ENCODE measurements around the gene PHACTR1.

PHACTR1 gene

DNA sequence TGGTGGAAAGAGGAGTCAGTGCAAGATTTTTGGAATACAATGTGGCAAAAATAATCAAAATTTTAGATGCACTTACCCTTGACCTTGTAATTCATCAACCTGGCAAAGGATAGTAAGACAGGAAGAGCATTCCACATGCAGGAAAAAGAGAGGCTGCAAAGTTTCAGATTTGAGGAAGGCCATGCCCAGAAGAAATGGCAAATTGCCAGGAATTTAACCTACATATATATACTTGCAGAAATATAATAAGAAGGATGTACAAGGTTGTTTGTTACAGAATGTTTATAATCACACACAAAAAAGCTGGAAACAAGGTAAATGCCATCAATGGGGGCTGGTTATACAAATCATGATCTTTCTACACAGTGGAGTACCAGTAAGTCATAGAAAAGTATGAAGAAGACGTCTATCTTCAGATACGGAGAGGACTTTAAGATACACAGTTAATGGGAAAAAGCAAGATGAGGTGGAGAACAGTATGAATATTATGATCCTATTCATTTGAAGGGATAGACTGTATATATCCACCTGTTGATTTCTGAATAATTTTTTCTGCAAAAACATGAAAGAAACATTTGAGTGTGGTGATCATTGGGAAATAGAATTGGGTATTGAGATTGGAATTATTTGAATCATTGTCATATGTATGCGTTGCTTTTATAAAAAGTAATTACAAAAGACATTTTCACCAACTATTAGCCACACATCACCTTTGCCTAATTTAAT lies 358.0 kb downstream of the PHACTR1 start:
- DNase-seq (ENCODE audit: low read depth) = no peak

DNA sequence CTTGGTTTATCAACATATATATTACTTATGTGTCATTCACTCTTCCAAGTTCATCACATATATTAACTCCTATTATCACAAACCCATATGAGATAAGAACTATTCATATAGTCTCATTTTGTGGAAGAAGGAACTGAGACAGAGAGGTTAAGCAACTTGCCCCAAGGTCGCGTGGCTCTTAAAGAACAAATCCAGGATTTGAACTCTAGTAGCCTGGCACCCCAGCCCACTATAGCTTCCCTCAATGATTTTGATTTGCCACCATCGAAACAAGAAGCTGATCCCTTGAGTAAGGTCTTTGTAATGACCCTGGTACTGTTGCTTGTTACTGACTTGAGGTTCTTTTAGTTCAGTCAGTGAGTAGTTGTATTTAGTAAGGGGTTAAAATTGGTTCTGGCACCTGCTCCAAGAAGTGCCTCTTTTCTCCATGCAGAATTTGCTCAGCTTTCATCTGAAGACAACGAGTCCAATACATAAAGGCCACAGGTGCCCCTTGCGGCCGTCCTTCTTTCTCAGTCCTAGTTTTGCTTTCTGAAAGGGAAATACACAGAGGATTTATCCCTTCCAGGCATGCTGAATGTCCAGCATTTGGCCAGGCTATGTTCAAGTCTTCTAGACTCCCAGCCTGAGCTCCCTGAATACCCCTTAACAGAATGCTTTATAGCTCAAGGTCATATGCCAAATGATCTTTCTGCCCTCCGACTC lies 358.7 kb downstream of the PHACTR1 start:
- no peak for DNase-seq (ENCODE audit: low read depth)

DNA sequence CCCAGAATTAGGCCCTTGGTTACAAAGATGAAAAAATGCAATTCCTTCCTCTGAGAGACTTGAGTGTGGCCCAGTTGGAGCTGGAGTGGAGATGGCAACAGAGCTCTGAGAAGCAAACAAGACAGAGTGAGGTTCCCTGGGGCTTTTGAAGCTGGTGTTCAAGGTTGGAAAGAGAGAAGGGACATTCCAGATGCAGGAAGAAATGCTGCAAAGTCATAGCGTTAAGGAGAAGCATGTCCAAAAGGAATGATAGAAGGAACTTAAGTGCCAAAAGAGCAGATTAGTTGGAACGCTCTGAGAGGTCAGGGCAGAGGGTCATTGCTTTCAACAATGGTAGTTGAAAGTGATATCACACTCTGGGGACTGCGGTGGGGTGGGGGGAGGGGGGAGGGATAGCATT lies 360.0 kb downstream of the PHACTR1 start:
- DNase-seq (ENCODE audit: low read depth) = no peak

DNA sequence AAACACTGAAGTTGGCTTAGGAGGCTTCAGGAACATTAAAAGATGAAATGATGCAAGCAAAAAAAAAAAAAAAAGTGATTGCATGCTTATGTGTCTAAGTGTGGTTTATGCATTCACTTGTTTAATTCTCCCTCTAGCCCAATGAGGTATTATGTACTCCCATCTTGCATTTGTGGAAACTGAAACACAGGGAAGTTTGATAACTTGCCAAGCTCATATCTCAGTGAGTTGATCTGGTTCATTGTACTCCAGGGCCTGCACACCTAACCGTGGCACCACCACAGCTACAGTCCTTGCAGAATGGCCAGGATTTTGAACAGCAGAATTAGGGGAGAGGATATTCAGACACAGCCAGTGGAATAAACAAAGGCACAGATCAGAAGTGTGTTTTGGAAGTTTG lies 360.6 kb downstream of the PHACTR1 start:
- DNase-seq (ENCODE audit: low read depth) = no peak

DNA sequence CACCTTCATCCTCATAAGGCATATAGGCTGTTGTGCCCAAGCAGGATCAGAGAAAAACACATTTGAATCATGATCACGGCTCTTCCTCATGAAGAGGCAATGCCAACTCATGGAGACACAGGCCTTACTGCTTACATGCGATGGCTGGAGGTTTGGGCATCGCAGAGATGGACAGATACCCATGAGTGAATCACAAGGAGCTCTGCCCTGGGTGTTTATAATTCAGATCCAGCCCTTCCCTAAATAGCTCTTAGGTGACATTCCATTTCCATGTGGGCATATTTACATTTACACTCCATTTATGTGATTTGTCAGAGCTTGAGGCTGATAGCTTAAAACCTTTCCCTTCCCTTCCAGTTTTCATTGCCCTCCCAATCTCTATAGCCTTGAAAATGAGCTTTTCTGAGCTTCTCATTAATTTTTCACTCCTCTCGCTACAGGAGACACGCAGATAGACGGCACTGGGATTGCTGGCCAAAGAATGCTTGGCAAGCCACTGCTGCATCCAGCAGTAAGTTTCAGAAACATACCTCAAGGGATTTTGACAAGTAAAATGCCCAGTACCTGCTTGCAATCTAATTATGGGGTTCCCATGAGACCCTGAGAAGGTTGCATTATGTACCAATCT lies 362.6 kb downstream of the PHACTR1 start:
- DNase-seq (ENCODE audit: low read depth) = no peak

DNA sequence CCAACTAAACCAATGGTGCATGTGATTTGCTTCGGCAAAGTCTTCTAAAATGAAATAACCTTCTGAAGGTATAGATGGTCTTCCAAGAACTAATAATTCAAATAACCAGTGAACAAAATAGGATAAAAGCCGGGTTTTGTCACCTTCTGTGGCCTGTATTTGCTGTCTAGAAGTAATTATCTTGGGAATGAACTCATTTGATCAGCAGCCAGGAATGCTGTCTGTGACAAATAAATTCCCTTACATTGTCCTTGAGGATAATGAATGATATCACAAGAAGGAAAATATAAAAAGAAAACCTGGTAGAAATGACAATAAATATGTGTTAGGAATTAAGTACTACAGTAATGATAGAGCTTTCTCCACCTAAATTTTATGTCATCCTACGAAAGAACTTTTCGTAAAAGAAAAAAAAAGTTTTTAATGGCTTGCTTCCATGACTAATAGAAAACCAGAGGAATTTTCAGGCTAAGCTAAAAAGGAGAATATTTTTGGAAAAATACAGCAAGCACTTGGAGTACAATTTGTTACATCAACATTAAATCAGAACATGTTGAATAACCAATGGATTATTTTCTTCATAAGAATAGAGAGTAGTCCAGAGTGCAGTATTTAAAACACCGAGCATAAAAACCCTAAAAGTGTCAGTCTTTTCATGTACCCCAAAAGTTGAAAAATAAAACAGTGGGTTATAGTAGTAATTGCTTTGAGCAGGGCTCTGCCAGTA lies 364.1 kb downstream of the PHACTR1 start:
- no peak for DNase-seq (ENCODE audit: low read depth)

DNA sequence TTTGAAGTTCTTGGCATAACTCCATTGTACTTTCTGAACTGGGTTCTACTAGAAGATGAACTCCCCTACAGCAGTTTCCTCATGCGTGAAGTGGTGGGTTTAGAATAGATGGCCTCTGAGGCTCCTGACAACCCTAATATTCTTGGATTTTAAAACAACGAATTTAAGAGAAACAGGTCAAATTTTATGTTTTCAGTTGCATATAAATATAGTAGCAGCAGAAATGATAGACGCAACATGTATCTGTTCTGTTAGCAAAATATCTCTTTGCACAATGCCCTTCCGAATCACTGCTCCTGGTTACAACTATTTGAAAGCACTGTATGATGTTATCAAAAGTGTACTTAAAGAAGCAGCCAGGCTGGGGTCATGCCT lies 364.6 kb downstream of the PHACTR1 start:
- DNase-seq (ENCODE audit: low read depth) = no peak

DNA sequence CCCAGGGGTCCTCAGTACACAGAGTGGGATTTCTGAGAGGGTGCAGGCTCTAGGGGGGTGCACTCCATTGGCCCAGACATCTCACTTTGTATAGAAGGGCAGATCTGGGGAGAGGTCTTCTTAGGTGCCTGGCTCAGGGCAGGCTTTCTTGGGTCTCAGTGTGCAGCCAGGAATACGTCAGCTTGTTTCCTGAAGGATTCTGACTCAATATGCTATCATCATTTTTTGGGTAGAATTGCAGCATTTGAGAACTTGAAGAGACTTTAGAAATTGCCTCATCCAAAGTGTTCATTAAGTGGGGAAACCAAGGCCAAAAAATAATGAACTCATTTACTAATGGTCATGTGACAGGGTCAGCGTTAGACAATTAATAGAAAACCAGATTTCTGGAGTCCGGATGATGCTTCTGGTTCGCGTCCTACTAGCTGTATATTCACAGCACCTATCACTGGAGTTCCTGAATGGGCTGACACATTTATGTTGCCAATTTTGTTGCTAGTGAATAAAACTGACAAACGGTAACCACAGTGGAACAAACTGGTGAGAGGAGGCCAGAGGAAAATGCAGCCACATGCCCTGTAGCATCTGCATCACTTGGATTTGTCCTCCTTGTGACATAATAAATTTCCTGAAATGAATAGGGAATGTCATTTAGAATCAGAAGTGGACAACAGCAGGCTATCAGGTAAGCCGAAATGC lies 372.9 kb downstream of the PHACTR1 start:
- peak; percentile 14 for DNase-seq (ENCODE audit: low read depth)

DNA sequence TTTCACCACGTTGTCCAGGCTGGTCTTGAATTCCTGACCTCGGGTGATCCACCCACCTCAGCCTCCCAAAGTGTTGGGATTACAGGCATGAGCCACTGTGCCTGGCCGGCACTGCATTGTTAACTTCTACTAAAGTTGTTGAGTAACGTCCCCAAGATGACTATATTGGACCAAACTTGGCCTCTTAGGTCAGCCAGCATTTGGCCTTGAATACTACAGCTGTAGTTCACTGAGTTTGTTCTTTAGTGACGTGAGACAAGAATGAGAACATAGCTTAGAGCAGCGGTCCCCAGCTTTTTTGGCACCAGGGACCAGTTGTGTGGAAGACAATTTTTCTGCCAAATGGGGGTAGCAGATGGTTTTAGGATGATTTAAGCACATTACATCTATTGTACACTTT lies 374.6 kb downstream of the PHACTR1 start:
- no peak for DNase-seq (ENCODE audit: low read depth)

DNA sequence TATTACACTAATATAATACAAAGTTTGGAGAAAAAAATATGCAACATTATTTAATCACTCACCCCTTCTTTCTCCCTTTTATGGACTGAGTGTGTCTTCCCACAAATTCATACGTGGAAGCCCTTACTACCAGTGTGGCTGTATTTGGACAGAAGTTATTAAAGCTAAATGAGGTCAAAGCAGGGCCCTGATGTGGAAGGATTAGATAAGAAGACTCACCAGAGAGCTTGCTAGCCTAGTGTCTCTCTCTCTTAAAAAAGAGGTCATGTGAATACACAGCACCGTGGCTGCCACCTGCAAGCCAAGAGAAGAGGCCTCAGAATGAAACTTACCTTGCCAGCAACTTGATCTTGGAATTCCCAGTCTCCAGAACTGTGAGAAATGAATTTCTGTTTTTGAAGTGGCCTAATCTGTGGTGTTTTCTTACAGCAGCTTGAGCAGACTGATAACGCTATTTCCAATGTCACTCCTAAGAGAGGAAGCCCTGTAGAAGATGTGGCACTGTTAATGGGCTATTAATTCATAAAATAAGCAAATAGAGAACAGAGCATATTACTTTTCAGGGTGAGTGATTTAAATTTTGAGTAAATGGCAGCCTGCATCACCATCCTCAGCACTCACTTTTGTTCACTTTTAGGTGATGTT lies 378.3 kb downstream of the PHACTR1 start:
- no peak for DNase-seq (ENCODE audit: low read depth)

DNA sequence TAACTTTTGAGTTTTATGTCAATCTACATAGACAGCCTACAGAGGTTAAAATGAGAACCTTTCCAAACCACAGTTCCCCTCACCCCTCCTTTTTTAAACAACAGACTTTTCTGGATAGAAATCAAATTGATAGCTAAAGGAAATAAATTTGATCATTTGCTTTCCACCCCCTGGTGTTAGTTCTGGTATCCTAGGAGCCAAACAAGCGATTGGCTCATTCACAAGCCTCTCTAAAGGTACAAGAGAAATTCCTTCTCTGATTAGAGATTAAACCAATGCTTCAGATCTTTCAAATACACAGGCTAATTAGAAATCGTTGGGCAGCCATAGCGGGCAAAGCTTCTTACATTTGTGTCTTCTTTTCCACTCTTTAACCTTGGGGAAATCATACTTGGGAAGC lies 379.5 kb downstream of the PHACTR1 start:
- DNase-seq (ENCODE audit: low read depth) = no peak

DNA sequence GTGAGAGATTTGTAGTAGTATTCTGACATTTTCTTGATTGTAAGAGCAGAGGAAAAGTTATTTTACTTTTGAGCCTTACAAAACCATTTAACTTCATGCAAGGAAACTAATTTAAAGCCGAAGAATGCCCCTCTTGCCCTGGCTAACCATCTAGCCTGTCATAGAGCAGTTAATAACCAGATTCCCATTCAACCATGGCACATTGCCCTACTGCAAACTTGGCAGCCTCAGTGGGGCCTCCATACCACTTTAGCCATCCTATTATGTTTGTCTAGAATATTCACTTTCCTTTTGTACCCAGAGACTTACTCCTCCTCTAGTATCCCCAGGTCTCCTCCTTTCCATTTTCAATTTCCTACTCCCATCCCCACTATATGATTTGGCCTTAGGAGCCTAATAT lies 380.9 kb downstream of the PHACTR1 start:
- no peak for DNase-seq (ENCODE audit: low read depth)

DNA sequence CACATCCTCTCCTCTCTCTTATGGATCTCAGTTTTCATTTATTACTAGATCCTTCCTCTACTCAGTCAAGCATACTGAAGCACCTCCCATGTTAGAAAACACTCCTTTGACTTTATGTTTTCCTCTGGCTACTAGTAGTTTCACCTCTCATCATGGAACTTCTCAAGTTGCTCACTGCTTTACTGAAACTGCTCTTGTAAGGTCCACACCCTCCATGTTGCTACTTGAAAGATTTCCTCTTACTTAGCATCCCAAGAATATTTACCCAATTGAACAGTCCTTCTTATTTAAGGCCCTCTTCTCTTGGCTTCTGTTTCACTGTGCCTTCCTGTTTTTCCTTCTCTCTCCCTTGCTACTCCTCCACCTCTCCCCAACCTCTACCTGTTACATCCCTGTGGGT lies 381.4 kb downstream of the PHACTR1 start:
- DNase-seq (ENCODE audit: low read depth) = no peak

DNA sequence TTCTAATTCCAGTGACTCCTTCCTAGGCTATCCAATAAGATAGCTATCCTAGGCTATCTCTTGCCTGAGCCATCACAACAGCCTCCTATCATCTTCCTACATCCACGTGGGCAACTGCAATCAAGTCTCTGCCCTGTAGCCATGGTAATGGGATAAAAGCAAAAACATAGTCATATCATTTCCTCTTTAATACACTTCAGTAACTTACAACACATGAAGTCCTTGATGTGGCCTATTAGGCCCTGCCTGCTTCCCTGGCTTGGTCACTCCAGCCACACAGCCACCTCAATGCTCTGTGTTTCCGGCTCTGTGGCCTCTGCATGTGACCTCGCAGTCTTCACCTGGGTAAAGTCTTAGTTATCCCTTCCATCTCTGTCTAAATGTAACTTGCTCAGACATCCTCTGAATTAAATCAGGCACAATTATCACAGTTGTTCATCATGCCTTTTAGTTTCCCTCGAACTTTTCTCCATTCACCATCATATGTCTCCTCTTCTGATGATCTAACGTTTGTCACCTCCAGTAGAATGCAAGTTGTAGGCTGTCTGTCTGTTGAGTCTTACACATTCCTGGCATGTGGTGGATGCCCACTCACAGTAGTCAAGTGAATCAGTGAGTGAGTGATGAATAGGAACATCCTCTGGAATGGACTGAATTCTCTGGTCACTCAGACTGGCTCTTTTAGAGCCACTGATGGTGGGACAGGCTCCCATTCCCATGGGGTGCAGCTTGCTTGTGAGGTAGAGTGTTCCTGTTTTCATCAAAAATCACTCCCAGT lies 382.4 kb downstream of the PHACTR1 start:
- no peak for DNase-seq (ENCODE audit: low read depth)

DNA sequence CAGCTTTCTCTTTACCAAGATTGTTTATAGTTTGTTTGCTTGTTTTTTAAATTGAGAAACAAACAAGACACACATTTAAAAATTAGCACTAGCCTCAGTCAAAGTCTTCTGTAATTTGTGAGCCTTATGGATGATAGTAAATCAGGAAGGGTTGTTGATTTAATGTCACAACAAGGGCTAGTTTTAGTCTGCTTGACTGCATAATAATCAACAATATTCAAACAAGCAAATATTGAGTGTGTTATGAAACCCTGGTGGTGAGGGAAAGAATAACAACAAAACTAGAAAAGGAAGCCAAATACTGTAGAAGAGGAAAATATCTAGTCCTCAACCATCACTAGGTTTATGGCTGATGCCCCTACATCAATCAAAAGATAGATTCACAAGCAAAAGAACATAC lies 383.2 kb downstream of the PHACTR1 start:
- DNase-seq (ENCODE audit: low read depth) = no peak

DNA sequence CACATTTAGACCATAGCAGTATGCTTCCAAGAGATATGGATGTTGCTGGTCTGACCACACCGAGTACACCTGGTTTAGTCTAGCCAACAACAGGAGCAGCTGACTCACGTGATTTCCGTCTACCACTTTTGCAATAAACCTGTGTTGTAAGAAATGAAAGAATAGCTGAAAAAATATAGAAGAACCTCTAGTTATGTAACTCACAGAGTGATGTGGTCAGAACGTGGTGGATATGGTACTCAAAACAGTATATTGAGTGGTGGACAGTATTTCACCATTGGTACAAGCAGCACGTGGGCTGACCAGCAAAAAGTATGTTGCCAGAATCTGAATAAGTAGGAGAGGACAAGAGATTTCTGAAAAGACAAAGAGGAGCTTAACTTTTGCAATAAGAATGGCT lies 384.8 kb downstream of the PHACTR1 start:
- no peak for DNase-seq (ENCODE audit: low read depth)

DNA sequence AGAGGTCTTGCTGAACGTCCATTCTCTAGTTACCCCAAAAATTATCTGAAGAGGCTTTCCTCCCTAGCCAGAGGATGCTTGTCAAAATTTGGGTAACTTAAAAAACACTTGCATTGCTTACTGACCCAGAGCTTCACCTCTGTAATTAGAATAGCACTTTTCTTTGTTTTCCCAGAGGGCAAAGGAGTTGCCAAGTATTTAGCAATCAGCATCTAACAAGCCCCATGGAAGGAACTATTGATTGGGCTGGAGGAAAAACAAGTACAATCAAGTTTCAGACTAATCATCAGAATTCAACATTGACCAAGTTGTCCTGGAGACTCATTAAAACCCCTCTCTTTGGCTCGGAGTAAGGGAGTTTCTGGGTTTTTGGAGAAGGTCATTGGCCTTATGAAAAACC lies 385.4 kb downstream of the PHACTR1 start:
- no peak for DNase-seq (ENCODE audit: low read depth)

DNA sequence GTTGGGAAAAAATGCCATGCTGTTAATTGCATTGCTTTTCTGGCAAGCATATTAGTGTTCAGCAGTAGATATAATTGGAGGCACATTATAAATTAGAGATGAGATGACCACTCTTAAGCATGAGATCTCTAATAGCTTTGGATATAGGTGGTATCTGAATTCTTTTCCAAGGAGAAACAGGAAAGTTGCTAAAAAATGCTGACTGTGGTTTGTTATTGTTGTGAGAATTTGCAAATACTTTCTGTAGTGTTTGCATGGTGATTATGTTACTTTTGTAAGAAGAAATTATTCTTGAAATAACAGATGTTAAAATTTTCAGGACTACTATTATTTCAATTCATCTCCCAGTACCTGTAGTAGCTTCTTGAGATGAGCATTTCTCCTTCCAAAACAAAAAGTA lies 386.6 kb downstream of the PHACTR1 start:
- no peak for DNase-seq (ENCODE audit: low read depth)

DNA sequence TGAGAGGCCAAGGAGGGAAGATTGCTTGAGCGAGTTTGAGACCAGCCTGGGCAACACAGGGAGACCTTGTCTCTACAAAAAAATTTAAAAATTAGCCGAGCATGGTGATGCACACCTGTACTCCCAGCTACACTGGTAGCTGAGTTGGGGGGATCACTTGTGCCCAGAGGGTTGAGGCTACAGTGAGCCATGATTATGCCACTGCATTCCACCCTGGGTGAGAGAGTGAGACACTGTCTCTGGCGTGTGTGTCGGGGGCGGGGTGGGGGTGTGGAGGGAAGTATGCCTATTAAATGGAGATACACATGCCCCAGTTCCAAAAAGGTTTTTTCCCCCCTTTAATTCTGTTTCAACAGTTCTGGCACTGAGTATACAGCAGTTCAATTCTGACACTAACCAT lies 388.6 kb downstream of the PHACTR1 start:
- DNase-seq (ENCODE audit: low read depth) = no peak

DNA sequence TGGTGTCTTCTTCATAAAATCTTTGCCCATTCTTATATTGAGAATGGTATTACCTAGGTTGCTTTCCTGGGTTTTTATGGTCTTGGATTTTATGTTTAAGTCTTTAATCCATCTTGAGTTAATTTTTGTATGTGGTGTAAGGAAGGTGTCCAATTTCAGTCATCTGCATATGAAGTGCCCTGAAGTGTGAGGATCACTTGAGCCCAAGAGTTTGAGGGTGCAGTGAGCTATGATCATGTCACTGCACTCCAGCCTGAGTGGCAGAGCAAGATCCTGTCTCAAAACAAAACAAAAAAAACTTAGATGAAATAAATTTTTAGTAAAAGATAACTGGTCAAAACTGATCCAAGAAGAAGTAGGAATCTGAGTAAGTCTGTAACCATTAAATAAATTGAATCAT lies 396.4 kb downstream of the PHACTR1 start:
- no peak for DNase-seq (ENCODE audit: low read depth)

DNA sequence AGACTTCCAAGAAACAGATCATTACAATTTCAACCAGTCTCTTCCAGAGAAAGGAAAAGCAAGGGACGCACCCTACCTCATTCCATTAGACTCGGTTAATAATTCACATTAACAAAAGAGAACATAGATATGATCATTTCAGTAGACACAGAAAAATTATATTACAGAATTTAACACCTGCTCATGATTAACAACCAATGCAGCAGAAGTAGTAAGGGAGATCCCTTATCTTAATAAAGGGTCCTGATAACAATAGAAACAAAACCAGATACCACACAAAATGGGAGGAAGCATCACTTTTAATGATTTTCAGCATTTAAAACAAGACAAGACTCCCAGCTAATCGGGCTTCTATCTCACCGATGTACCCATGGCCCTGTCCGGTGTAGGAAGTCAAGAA lies 396.8 kb downstream of the PHACTR1 start:
- no peak for DNase-seq (ENCODE audit: low read depth)
